Erythroblast (primary cell): Measurements from ENCODE around the gene CFAP61.

Source experiments
- GATA1 ChIP-seq: IDR thresholded peaks from 2 replicates; pipeline ENCODE4 v1.6.1; 2011; ENCODE audit warnings: low read depth, mild to moderate bottlenecking, control low read depth, low read length, moderate library complexity
- POLR2A ChIP-seq: IDR thresholded peaks from 2 replicates; pipeline ENCODE4 v1.6.1; 2011; ENCODE audit warnings: mild to moderate bottlenecking, low read length

DNA sequence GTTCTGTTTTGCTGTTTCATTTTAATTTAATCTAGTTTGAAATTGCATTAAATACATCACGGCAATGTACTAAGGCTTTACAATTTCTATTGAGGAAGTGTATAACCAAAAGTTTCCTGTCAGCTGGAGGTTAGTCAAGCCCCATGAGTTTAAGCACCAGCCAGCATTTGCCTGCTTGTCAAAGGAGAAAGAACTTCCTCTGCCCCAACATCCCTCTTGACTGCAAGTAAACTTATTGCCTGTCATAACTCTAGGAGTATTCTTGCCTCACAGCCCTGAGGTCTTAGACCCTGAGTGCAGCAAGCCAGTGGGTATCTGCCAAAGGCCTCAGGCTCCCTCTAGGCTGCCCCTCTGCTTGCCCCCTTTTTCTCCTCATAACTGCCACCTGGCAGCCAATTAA is 208.8 kb downstream of the CFAP61 start:
- TF ChIP-seq POLR2A (no peak), GATA1 (no peak)
